ENCODE measurements around the gene DYNC1I2.

DYNC1I2 gene

DNA sequence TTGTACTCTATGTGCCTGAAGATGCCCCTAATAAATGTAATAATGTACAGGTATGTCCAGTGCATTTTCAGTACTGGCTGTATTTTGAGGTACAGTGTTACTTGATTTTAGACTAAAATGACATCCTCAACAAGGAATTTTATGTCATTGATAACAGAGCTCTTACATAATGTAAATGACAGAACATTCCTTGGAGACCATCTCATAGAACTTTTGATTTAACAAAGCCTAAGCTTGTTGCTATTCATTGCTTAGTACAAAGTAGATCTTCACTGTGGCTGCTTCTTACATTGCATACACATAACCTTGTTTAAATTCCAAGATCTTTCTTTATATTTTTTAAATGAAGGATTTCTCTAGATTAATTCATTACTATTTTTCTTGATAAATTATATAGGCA lies 24.1 kb downstream of the DYNC1I2 start:
- TF ChIP-seq, protein P1, sequence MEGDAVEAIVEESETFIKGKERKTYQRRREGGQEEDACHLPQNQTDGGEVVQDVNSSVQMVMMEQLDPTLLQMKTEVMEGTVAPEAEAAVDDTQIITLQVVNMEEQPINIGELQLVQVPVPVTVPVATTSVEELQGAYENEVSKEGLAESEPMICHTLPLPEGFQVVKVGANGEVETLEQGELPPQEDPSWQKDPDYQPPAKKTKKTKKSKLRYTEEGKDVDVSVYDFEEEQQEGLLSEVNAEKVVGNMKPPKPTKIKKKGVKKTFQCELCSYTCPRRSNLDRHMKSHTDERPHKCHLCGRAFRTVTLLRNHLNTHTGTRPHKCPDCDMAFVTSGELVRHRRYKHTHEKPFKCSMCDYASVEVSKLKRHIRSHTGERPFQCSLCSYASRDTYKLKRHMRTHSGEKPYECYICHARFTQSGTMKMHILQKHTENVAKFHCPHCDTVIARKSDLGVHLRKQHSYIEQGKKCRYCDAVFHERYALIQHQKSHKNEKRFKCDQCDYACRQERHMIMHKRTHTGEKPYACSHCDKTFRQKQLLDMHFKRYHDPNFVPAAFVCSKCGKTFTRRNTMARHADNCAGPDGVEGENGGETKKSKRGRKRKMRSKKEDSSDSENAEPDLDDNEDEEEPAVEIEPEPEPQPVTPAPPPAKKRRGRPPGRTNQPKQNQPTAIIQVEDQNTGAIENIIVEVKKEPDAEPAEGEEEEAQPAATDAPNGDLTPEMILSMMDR (IDR thresholded peaks at IDR 0.05; ENCODE audit: insufficient read depth, low read depth, low read length, missing control alignments), result no peak
- no peak for DNase-seq (ENCODE audit: low read depth)
- no peak overlapping the region for H3K4me3 ChIP-seq (ENCODE audit: low read length)

DNA sequence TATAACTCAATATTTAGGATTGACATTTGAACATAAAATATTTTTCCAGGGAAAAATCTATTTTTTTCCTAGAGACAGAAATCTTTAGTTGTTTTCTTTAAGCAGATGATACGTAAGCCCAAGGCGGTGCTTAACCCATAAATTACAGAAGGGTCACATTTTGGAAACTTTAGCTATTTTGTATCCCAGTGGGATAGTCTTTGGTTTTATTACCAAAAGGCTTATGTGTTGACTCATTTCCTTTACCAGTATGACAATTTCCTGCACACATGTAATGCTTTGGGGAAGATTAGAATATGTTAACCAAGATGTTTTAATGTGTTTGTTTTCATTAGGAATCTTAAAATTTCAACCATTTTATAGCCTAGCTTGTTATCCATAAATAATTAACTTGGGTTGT lies 24.8 kb downstream of the DYNC1I2 start:
- DNase-seq (ENCODE audit: low read depth), result peak; percentile 29
- H3K4me3 ChIP-seq (ENCODE audit: low read length), result no peak overlapping the region
- TF ChIP-seq, protein P1 (IDR thresholded peaks at IDR 0.05; ENCODE audit: insufficient read depth, low read depth, low read length, missing control alignments), result no peak

DNA sequence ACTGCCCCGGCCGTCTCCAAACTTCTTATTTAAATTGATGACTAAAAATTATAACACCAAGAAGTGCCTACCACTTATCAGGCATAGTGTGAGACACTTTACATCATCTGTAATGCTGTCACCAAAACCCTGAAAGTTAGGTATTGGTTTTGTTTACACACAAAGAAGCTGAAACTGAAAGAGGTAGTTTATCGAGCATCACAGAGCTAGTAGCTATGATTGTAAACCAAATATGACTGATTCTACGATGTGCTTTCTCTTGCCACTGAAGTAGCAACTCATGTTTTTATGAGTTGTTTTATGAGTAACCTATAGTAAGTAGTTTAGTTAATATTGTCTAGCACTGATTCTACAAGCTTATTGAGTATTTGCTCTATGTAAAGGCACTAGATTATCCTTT lies 31.5 kb downstream of the DYNC1I2 start:
- no peak for DNase-seq (ENCODE audit: low read depth)
- TF ChIP-seq, protein P1 (IDR thresholded peaks at IDR 0.05; ENCODE audit: insufficient read depth, low read depth, low read length, missing control alignments), result no peak
- no peak overlapping the region for H3K4me3 ChIP-seq (ENCODE audit: low read length)

DNA sequence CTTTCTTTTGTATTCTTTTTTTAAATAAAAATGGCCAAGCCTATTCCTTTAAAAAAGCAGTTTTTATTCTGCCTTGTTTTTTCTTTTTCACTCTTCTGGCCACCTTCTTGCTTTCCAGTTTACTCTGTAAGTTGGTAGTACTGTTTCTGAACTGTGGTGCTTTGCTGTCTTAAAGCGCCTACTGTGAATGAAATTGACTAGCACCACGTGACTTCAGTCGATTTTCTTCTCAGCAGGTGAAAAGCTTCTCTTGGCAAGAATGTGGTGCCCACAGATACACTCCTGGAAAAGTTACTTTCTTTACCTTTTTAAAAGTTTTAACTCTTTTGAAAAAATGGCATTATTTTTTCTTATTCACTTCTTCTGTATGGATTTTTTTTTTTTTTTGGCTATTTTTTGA lies 32.4 kb downstream of the DYNC1I2 start:
- no peak for DNase-seq (ENCODE audit: low read depth)
- H3K4me3 ChIP-seq (ENCODE audit: low read length), result no peak overlapping the region
- TF ChIP-seq, protein P1 (IDR thresholded peaks at IDR 0.05; ENCODE audit: insufficient read depth, low read depth, low read length, missing control alignments), result no peak

DNA sequence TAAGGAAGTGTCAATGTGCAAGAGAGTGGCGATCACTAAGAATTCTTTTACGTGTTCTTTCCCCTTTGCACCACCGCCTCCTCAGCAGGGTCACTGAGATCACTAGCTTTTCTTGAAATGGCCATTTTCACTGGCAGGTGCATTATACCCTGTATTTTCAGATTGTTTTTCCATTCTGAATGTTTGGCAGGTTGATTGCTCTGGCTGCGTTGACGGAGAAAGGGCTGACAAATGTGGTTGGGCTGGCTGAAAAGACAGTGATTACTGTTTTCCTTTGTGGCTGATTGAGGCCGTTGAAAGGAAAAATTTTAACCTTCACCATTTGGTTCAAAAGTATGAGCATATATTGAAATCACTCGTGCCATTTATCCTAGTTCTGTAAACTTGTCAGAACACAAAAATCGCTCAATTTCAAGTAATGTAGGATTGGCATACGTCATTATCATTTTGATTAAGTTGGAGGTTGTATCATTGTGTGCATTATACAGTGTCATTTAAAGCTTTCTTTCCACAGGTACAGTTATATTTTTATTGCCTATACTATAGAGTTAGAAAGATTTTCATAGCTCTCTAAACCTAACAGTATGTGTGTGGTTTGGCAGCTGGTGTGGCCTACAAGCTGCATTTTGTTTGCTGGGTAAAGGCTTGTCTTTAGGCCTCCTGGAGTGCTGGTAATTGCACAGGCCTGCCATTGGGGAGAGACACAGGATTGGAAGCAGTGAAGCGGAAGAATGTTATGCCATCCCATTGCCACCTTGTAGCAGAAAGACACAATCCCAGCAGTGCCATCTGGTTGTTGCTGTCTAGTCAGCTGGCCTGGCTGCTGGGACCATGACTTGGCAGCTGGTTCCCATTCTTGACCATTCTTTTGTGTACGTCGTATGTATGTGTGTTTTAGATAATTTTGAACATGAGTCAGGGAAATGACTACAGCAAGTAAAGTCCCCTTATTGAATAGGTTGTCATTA lies 36.7 kb downstream of the DYNC1I2 start:
- TF ChIP-seq, protein P1 (IDR thresholded peaks at IDR 0.05; ENCODE audit: insufficient read depth, low read depth, low read length, missing control alignments), result peak; percentile 28
- no peak for DNase-seq (ENCODE audit: low read depth)
- no peak overlapping the region for H3K4me3 ChIP-seq (ENCODE audit: low read length)

DNA sequence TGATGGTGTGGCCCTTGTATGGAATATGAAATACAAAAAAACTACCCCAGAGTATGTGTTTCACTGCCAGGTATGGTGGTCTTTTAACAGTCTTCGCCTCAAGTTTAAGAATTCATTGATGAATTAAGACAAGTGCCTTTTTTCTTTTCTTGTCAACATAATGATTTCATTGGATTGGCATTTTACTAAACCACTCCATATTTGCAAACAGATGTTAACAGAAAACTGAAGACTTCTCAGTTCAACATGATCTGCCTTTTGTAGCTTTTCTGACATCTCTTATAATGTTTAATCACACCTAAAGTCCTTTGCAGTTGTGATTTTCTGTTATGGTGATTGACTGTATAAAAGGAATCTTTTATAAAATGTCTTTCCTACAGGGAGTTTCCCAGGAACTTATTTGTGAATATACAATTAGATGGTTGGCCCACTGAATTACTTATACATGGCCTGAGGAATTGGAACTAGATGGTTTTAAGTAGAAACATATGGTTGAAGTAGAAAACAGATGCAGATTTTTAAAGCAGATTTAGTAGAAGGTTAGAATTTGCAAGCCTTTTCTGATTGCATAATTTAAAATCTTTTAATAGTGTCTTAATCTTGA lies 39.7 kb downstream of the DYNC1I2 start:
- no peak for DNase-seq (ENCODE audit: low read depth)
- H3K4me3 ChIP-seq (ENCODE audit: low read length), result no peak overlapping the region
- TF ChIP-seq, protein P1 (IDR thresholded peaks at IDR 0.05; ENCODE audit: insufficient read depth, low read depth, low read length, missing control alignments), result no peak
